ENCODE results near the gene NEXMIF. TPM values are rescaled to one million over a fixed set of nuclear protein-coding genes. Genes with fewer than 3 reads are reported as not detected.

NEXMIF gene
- total RNA-seq, 1 experiment from 2014 or later, result not detected

DNA sequence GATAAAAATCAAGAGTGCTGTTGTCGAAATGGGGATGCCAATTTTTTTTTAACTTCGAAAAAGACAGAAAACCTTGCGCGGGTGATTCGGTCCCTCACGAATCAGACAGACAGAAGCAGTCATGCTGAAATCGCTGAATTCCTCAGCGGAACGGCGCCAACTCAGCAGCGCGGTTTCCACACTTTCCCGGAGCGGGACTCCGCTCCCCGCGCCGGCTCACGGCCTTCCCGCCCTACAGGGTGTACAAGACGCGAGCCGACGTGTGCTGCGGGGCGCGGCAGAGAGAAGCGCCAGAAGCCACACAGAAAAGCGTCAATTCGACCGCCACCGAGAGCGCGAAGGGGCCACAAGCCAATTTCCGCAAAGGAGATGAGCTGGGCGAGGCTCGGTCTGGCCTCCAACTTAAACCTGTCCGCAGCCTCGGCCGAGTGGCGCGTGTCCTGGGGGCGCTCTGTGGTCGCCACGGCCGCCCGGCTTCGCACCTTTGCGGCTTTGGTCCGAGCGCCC, 1.3 kb downstream of the NEXMIF start:
- CTCF ChIA-PET, result no interaction called here
- H3K4me3 ChIP-seq, result no peak overlapping the region
- no peaks in the 10 kb centered on the region for H3F3A ChIP-seq (ENCODE audit: insufficient read depth, low read depth)
- DNase-seq, result no peak
- no peak overlapping the region for H2AFZ ChIP-seq
- no peaks in the 10 kb centered on the region for H3K4me1 ChIP-seq (replicated peaks; ENCODE audit: insufficient read depth)
- H3K4me2 ChIP-seq, result no peak overlapping the region
- no peaks in the 10 kb centered on the region for H3K9me3 ChIP-seq (ENCODE audit: insufficient read depth, low read depth)
- H3K27me3 ChIP-seq (ENCODE audit: insufficient read depth, low read depth), result no peaks in the 10 kb centered on the region
- TF ChIP-seq CTCF (conservative IDR thresholded peaks at IDR 0.05) (no peak), EZH2 (IDR thresholded peaks at IDR 0.05; ENCODE audit: low read depth) (no peak)
- no TSS peak for BruUV-seq (replicated peaks)
- H3K36me3 ChIP-seq (ENCODE audit: low read depth), result no peaks in the 10 kb centered on the region
- H3K27ac ChIP-seq, result no peak overlapping the region
- H3K79me2 ChIP-seq (ENCODE audit: low read depth), result no peaks in the 10 kb centered on the region
- no peaks in the 10 kb centered on the region for H3K9me2 ChIP-seq (ENCODE audit: insufficient read depth)
- intact Hi-C loops (cut with micrococcal nuclease; ENCODE audit: unreplicated experiment), result no loop called here
- POLR2A ChIA-PET (ENCODE audit: unreplicated experiment), result no interaction called here
- H4K20me1 ChIP-seq (ENCODE audit: insufficient read depth), result no peaks in the 10 kb centered on the region

DNA sequence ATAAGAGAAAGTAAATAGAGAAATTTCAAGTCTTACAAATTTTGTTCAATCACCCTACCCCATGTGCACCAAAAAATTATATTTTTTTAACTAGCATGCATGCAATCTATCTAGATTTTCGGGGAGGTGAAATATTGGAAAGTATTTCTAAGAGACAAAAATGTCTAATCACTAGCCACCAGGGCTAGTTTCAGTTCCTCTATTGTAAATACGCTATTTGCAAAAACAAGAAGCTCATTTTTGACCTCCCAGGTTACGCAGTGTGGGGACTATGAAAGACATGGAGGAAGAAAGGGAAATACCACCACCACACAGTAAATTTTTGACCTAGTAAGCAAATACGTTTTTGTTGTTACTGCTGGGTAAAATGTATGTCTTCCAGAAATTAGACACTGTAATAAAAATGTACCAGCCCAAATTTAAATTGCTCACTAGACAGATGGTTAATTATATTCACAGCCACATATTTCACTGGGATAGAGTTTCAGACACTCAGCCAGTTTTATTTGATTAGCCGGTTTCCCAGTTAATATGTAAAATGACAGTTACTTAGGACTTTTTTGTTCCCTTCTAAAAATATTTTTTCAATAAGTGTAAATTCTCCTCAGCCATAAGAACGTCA, 2.2 kb downstream of the NEXMIF start:
- ChIA-PET CTCF (no interaction called here), POLR2A (ENCODE audit: unreplicated experiment) (no interaction called here)
- no peak for TF ChIP-seq EZH2 (IDR thresholded peaks at IDR 0.05; ENCODE audit: low read depth)
- TF ChIP-seq CTCF (conservative IDR thresholded peaks at IDR 0.05), result no peak
- no peaks in the 10 kb centered on the region for H4K20me1 ChIP-seq (ENCODE audit: insufficient read depth)
- no peaks in the 10 kb centered on the region for H3K4me1 ChIP-seq (replicated peaks; ENCODE audit: insufficient read depth)
- H3K36me3 ChIP-seq (ENCODE audit: low read depth), result no peaks in the 10 kb centered on the region
- H3K9me2 ChIP-seq (ENCODE audit: insufficient read depth), result no peaks in the 10 kb centered on the region
- H3K79me2 ChIP-seq (ENCODE audit: low read depth), result no peaks in the 10 kb centered on the region
- H3K27me3 ChIP-seq (ENCODE audit: insufficient read depth, low read depth), result no peaks in the 10 kb centered on the region
- no peak overlapping the region for H3K4me3 ChIP-seq
- no peak overlapping the region for H3K4me2 ChIP-seq
- DNase-seq, result no peak
- no peaks in the 10 kb centered on the region for H3F3A ChIP-seq (ENCODE audit: insufficient read depth, low read depth)
- intact Hi-C loops (cut with micrococcal nuclease; ENCODE audit: unreplicated experiment), result no loop called here
- no peaks in the 10 kb centered on the region for H3K9me3 ChIP-seq (ENCODE audit: insufficient read depth, low read depth)
- BruUV-seq (replicated peaks), result no TSS peak
- H3K27ac ChIP-seq, result no peak overlapping the region
- no peak overlapping the region for H2AFZ ChIP-seq

- Histone ChIP-seq H3K4me2 (no peak overlapping the region), H3K79me2 (ENCODE audit: low read depth) (no peaks in the 10 kb centered on the region), H3K9me2 (ENCODE audit: insufficient read depth) (no peaks in the 10 kb centered on the region), H3K4me3 (no peak overlapping the region), H3F3A (ENCODE audit: insufficient read depth, low read depth) (no peaks in the 10 kb centered on the region), H3K9me3 (ENCODE audit: insufficient read depth, low read depth) (no peaks in the 10 kb centered on the region), H3K27me3 (ENCODE audit: insufficient read depth, low read depth) (no peaks in the 10 kb centered on the region), H3K27ac (no peak overlapping the region), H3K4me1 (replicated peaks; ENCODE audit: insufficient read depth) (no peaks in the 10 kb centered on the region), H4K20me1 (ENCODE audit: insufficient read depth) (no peaks in the 10 kb centered on the region), H2AFZ (no peak overlapping the region), H3K36me3 (ENCODE audit: low read depth) (no peaks in the 10 kb centered on the region)
- ChIA-PET CTCF (no interaction called here), POLR2A (ENCODE audit: unreplicated experiment) (no interaction called here)
- BruUV-seq (replicated peaks), result no TSS peak
- DNase-seq, result no peak
- TF ChIP-seq EZH2 (IDR thresholded peaks at IDR 0.05; ENCODE audit: low read depth), result no peak
- no peak for TF ChIP-seq CTCF (conservative IDR thresholded peaks at IDR 0.05)
- intact Hi-C loops (cut with micrococcal nuclease; ENCODE audit: unreplicated experiment), result no loop called here
Observed at GRCh38 chrX:74911494-74911893, 13.8 kb downstream of the NEXMIF start.

Measured in PC-9 (cell line).